Measurements from ENCODE around the gene PASK.

DNA sequence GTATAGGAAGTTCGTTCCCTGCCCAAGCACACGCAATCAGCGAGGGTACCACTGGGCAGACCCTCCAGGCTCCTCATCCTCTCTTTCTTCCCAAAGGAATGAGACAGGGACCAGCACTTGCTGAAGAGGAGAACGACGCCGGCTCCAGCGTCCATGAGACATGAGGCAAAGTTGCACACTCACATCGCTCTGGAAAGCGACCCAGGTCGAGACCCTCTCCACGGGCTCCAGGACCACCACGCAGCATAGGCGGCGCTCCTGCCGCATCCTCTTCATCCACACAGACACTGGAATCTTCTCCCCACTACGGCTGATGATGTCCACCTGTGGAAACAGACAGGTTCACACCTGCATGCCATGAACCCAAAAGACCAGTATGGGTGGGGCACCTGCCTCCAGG, 10.8 kb downstream of the PASK start:
- TF ChIP-seq XRCC5 (IDR thresholded peaks at IDR 0.05; ENCODE audit: low read depth, low read length): no peak
- TF ChIP-seq FOXA1 (IDR thresholded peaks at IDR 0.05; ENCODE audit: borderline replicate concordance): no peak
- TF ChIP-seq SMC3 (conservative IDR thresholded peaks at IDR 0.05; ENCODE audit: insufficient read depth, low read depth, low read length): no peak
- no peak for TF ChIP-seq EGR1 (conservative IDR thresholded peaks at IDR 0.05)
- TF ChIP-seq CTCF (IDR thresholded peaks at IDR 0.05 in 2 of 3, conservative IDR thresholded peaks at IDR 0.05 in 1 of 3; ENCODE audit: insufficient read depth in 2 of 3, low read depth in 1 of 3, low read length in 3 of 3): no peak
- no peak for TF ChIP-seq SNAPC5 (CRISPR knock-in tag; IDR thresholded peaks at IDR 0.05)
- TF ChIP-seq, protein P1, sequence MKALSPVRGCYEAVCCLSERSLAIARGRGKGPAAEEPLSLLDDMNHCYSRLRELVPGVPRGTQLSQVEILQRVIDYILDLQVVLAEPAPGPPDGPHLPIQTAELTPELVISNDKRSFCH (CRISPR knock-in tag; IDR thresholded peaks at IDR 0.05): no peak
- TF ChIP-seq, protein P1 (tag; IDR thresholded peaks at IDR 0.05): no peak
- no peak for TF ChIP-seq MXI1 (IDR thresholded peaks at IDR 0.05; ENCODE audit: low read depth, low read length)
- TF ChIP-seq FOXJ2 (tag; IDR thresholded peaks at IDR 0.05): no peak
- TF ChIP-seq ILF3 (IDR thresholded peaks at IDR 0.05; ENCODE audit: borderline replicate concordance): no peak
- no peak for TF ChIP-seq SMAD1 (IDR thresholded peaks at IDR 0.05; ENCODE audit: low read depth, low read length, partially characterized antibody)
- no peak for TF ChIP-seq ZNF133 (CRISPR knock-in tag; IDR thresholded peaks at IDR 0.05)
- TF ChIP-seq SMARCB1 (IDR thresholded peaks at IDR 0.05; ENCODE audit: insufficient read length, low read depth): no peak
